ENCODE data around the gene DYNC2I2.

GRCh38 chr9:128607642-128608350 lies 48.9 kb downstream of the DYNC2I2 start:
- TF ChIP-seq, protein P1, sequence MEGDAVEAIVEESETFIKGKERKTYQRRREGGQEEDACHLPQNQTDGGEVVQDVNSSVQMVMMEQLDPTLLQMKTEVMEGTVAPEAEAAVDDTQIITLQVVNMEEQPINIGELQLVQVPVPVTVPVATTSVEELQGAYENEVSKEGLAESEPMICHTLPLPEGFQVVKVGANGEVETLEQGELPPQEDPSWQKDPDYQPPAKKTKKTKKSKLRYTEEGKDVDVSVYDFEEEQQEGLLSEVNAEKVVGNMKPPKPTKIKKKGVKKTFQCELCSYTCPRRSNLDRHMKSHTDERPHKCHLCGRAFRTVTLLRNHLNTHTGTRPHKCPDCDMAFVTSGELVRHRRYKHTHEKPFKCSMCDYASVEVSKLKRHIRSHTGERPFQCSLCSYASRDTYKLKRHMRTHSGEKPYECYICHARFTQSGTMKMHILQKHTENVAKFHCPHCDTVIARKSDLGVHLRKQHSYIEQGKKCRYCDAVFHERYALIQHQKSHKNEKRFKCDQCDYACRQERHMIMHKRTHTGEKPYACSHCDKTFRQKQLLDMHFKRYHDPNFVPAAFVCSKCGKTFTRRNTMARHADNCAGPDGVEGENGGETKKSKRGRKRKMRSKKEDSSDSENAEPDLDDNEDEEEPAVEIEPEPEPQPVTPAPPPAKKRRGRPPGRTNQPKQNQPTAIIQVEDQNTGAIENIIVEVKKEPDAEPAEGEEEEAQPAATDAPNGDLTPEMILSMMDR (conservative IDR thresholded peaks at IDR 0.05; ENCODE audit: low read length), result no peak
- TF ChIP-seq EZH2phosphoT487 (IDR thresholded peaks at IDR 0.05; ENCODE audit: borderline replicate concordance, low read depth, low read length), result no peak

Data from OCI-LY7 (cell line).